Endothelial cell of umbilical vein (primary cell): ENCODE results near the gene PRPF18. TPM values are rescaled to one million over a fixed set of nuclear protein-coding genes. Genes with fewer than 3 reads are reported as not detected.

Source experiments
- BruUV-seq: library from RNA; stranded (reverse); fragments of 400-500 nt; replicated peaks from 2 replicates; lab custom pipeline; 2021; lab: Mats Ljungman, UMichigan
- CTCF ChIA-PET: fragments of 300-600, 350-600 bp; sonication (Branson Sonifier 250); formaldehyde crosslinking; loops from one replicate; lab custom pipeline; 2021; ENCODE audit warnings: antibody characterized with exemption, inconsistent platforms; lab: Charles Lee
- POLR2A ChIA-PET: fragments of 300-600, 350-600 bp; sonication (Branson Sonifier 250); formaldehyde crosslinking; loops from one replicate; lab custom pipeline; 2021; ENCODE audit warnings: antibody characterized with exemption, inconsistent platforms; lab: Charles Lee
- DNase-seq: peaks from one replicate; pipeline ENCODE4 v3.0.0-alpha.2; 2011; ENCODE audit warnings: low read depth, low spot score
- FAIRE-seq: peaks from 2 replicates; lab custom pipeline; 2011; peaks lifted over from hg19 to GRCh38; lab: Jason Lieb, UNC
- H2AFZ ChIP-seq: 2 replicates; pipeline ENCODE4 v1.6.0; 2012; ENCODE audit warnings: low read depth, low read length, control low read depth, inconsistent platforms
- H3K27ac ChIP-seq: 2 replicates; pipeline ENCODE4 v1.5.1; 2011; ENCODE audit warnings: low read depth, mild to moderate bottlenecking, control low read depth, low read length, moderate library complexity; ENCODE audit not compliant: insufficient read depth
- H3K27me3 ChIP-seq, 2 experiments: 2 replicates each; pipeline versions ENCODE4 v1.6.0 to v1.6.1; 2011; ENCODE audit warnings: low read length in 2 of 2, mixed read lengths in 1 of 2; ENCODE audit not compliant: control insufficient read depth in 2 of 2, insufficient read depth in 2 of 2
- H3K36me3 ChIP-seq, 2 experiments: 2 replicates in 1 of 2; 3 replicates in 1 of 2; pipeline ENCODE4 v1.5.1; 2011; ENCODE audit warnings: low read length in 2 of 2, mild to moderate bottlenecking in 1 of 2, moderate library complexity in 1 of 2; ENCODE audit not compliant: control insufficient read depth in 2 of 2, insufficient read depth in 2 of 2; ENCODE audit errors: extremely low read depth in 1 of 2
- H3K4me1 ChIP-seq: 3 replicates; pipeline ENCODE4 v1.5.1; 2011; ENCODE audit warnings: mild to moderate bottlenecking, low read length; ENCODE audit not compliant: control insufficient read depth, insufficient read depth; ENCODE audit errors: extremely low read depth
- H3K4me2 ChIP-seq: 2 replicates; pipeline ENCODE4 v1.6.1; 2011; ENCODE audit warnings: low read length, control low read depth, mixed read lengths; ENCODE audit not compliant: insufficient read depth
- H3K4me3 ChIP-seq, 3 experiments: fragments of 200-600 bp in 1 of 3; sonication (generic), shearing (Covaris generic) in 1 of 3; replicated peaks in 1 of 3; 2 replicates each; pipeline ENCODE4 v1.5.1; 2011 to 2016; ENCODE audit warnings: control low read depth in 3 of 3, low read length in 3 of 3, mild to moderate bottlenecking in 2 of 3, inconsistent platforms in 1 of 3, low read depth in 1 of 3, moderate library complexity in 1 of 3; ENCODE audit not compliant: insufficient read depth in 1 of 3
- H3K79me2 ChIP-seq: 2 replicates; pipeline ENCODE4 v1.6.0; 2012; ENCODE audit warnings: low read length, inconsistent platforms; ENCODE audit not compliant: control insufficient read depth, insufficient read depth
- H3K9ac ChIP-seq: replicated peaks from 2 replicates; pipeline ENCODE3; 2011; ENCODE audit warnings: low read length, control low read depth; ENCODE audit not compliant: insufficient read depth; ENCODE audit errors: extremely low read depth
- H3K9me1 ChIP-seq: replicated peaks from 3 replicates; pipeline ENCODE4 v1.6.0; 2011; ENCODE audit warnings: mild to moderate bottlenecking, low read length; ENCODE audit not compliant: control insufficient read depth, insufficient read depth; ENCODE audit errors: extremely low read depth
- H3K9me3 ChIP-seq: replicated peaks from 2 replicates; pipeline ENCODE4 v1.5.1; 2012; ENCODE audit warnings: low read length, inconsistent platforms; ENCODE audit not compliant: control insufficient read depth, insufficient read depth
- H4K20me1 ChIP-seq: replicated peaks from 2 replicates; pipeline ENCODE3; 2011; ENCODE audit warnings: mild to moderate bottlenecking, low read length; ENCODE audit not compliant: control insufficient read depth, insufficient read depth; ENCODE audit errors: extremely low read depth
- EZH2 ChIP-seq: IDR thresholded peaks from 2 replicates; pipeline ENCODE4 v1.6.1; 2012; ENCODE audit warnings: borderline replicate concordance, low read depth, mild to moderate bottlenecking, moderate library complexity, low read length, inconsistent platforms; ENCODE audit not compliant: severe bottlenecking
- FOS ChIP-seq: IDR thresholded peaks from 2 replicates; pipeline ENCODE4 v1.6.1; 2011; ENCODE audit warnings: mild to moderate bottlenecking, low read length, moderate library complexity, borderline replicate concordance; ENCODE audit not compliant: insufficient read depth
- GATA2 ChIP-seq: IDR thresholded peaks from 2 replicates; pipeline ENCODE4 v1.7.0; 2011; ENCODE audit warnings: low read depth, mild to moderate bottlenecking, moderate library complexity, mixed read lengths, low read length; ENCODE audit not compliant: insufficient read length, insufficient read depth
- JUN ChIP-seq: IDR thresholded peaks from 2 replicates; pipeline ENCODE4 v1.6.1; 2011; ENCODE audit warnings: borderline replicate concordance, low read depth; ENCODE audit not compliant: insufficient read length, insufficient read depth
- MYC ChIP-seq: IDR thresholded peaks from one replicate; pipeline ENCODE4 v1.6.1; 2011; ENCODE audit warnings: mild to moderate bottlenecking, low read depth, low read length
- POLR2A ChIP-seq: IDR thresholded peaks from 2 replicates; pipeline ENCODE4 v1.6.1; 2012; ENCODE audit warnings: low read depth, mild to moderate bottlenecking, control low read depth, low read length
- POLR2AphosphoS5 ChIP-seq: IDR thresholded peaks from 2 replicates; pipeline ENCODE4 v1.6.1; 2012; ENCODE audit warnings: low read depth, mild to moderate bottlenecking, control low read depth, low read length, moderate library complexity; ENCODE audit not compliant: insufficient read depth
- dilution Hi-C: fragments of 300-500 bp; cut with MboI; formaldehyde crosslinking; loops from one replicate; pipeline ENCODE4 v1.15.0; 2019; ENCODE audit warnings: low sequenced_read_pairs; ENCODE audit not compliant: extremely low pct_ligation_motif_present
- intact Hi-C: fragments of 100-400 bp; cut with micrococcal nuclease; formaldehyde crosslinking; loops from one replicate; pipeline ENCODE4 v1.10.0; 2022
- polyA plus RNA-seq, 4 experiments: library from polyadenylated mRNA; depleted of rRNA in 3 of 4; stranded (reverse) in 3 of 4; unstranded in 1 of 4; fragments of >200 nt; gene quantifications; 2 replicates each; pipeline versions ENCODE4 v1.2.1 to v1.2.3, GENCODE V29; 2011 to 2012; ENCODE audit warnings: missing spikeins in 1 of 4
- total RNA-seq: library from RNA; stranded (reverse); gene quantifications from 2 replicates; pipeline ENCODE4 v1.2.3, GENCODE V29; 2021
- TF ChIP-seq, protein P1 (sequence below): IDR thresholded peaks from 2 replicates; pipeline ENCODE4 v1.6.1; 2011; ENCODE audit not compliant: insufficient read depth, insufficient read length
- TF ChIP-seq, protein P2 (sequence below), 2 donors: IDR thresholded peaks; 1 replicate in 1 of 2; 2 replicates in 1 of 2; pipeline ENCODE4 v1.5.1; 2011; ENCODE audit warnings: low read length in 2 of 2, mild to moderate bottlenecking in 2 of 2, moderate library complexity in 2 of 2, control low read depth in 1 of 2, inconsistent platforms in 1 of 2, low read depth in 1 of 2; ENCODE audit not compliant: insufficient read depth in 1 of 2; ENCODE audit errors: extremely low read depth in 1 of 2

PRPF18 gene
- total and polyA plus RNA-seq, 2 donors (not counting 3 experiments of a cell fraction or from before 2014, with no cell fraction given): 7.3 to 21.0 TPM

DNA sequence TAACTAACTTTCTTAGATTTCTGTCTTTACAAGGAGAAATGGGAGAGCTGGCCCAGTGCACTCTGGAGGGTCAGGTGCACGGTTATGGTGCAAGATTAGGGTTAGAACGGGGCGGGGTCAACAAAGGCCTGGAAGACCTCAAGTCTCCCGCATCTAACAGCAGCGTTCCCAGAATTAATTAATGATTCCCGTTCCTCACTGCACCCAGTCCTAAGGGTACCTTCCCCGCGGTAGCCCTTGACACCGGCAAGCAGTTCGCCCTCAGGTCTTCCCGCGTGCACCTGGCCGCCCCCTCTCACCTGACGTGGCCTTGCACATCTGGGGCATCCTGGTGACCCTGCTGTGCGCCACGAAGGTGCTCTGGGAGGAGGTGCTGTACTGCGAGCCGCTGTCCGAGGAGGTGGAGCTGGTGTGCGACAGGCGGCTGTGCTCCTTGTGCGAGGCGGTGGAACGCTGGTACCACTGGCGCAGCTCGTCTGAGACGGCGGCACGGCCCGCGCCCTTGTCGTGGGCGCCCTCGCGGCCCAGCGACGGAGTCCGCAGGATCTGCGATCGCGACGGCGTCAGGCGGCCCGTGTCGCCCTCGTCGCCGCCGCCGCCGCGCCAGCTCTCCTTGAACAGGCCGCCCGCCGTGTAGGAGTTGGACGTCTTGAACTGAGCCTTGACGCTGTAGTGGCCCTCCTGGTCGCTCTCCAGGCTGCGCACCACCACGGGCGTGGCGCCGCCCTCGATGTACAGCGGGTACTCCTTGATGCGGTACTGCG lies 69.8 kb downstream of the PRPF18 start:
- BruUV-seq: no TSS peak
- dilution Hi-C loops (no loop called here), intact Hi-C loops (no loop called here)
- H3K4me3 ChIP-seq: no peak overlapping the region
- ChIA-PET POLR2A (interaction anchor here (0.7 kb wide), 1 partner anchor 62 kb away, joined by 3 read pairs; no protein-coding TSS in a partner anchor), CTCF (no interaction called here)
- H3K36me3 ChIP-seq: peaks cover 38 to 60% of the 10 kb centered on the region in 2 experiments
- H3K27ac ChIP-seq: no peak overlapping the region
- peaks cover 13% of the 10 kb centered on the region for H3K4me1 ChIP-seq
- no peak overlapping the region for H3K4me2 ChIP-seq
- no peak overlapping the region for H2AFZ ChIP-seq
- no peak overlapping the region for H3K9ac ChIP-seq
- H3K27me3 ChIP-seq: no peaks in the 10 kb centered on the region
- no peaks in the 10 kb centered on the region for H3K9me3 ChIP-seq
- TF ChIP-seq POLR2AphosphoS5 (no peak), EZH2 (no peak), MYC (no peak), FOS (no peak), POLR2A (no peak), JUN (no peak), GATA2 (no peak)
- TF ChIP-seq, protein P1, sequence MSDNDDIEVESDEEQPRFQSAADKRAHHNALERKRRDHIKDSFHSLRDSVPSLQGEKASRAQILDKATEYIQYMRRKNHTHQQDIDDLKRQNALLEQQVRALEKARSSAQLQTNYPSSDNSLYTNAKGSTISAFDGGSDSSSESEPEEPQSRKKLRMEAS: no peak
- TF ChIP-seq, protein P2, sequence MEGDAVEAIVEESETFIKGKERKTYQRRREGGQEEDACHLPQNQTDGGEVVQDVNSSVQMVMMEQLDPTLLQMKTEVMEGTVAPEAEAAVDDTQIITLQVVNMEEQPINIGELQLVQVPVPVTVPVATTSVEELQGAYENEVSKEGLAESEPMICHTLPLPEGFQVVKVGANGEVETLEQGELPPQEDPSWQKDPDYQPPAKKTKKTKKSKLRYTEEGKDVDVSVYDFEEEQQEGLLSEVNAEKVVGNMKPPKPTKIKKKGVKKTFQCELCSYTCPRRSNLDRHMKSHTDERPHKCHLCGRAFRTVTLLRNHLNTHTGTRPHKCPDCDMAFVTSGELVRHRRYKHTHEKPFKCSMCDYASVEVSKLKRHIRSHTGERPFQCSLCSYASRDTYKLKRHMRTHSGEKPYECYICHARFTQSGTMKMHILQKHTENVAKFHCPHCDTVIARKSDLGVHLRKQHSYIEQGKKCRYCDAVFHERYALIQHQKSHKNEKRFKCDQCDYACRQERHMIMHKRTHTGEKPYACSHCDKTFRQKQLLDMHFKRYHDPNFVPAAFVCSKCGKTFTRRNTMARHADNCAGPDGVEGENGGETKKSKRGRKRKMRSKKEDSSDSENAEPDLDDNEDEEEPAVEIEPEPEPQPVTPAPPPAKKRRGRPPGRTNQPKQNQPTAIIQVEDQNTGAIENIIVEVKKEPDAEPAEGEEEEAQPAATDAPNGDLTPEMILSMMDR (IDR thresholded peaks at IDR 0.05; ENCODE audit: extremely low read depth in 1 of 2, insufficient read depth in 1 of 2, low read depth in 1 of 2, low read length in 2 of 2): no peak
- no peaks in the 10 kb centered on the region for H3K9me1 ChIP-seq
- no peaks in the 10 kb centered on the region for H4K20me1 ChIP-seq
- no peak for FAIRE-seq
- H3K79me2 ChIP-seq: no peaks in the 10 kb centered on the region
- no peak for DNase-seq
